ENCODE results near the gene FSTL5. TPM values are rescaled to one million over a fixed set of nuclear protein-coding genes. Genes with fewer than 3 reads are reported as not detected.

FSTL5 gene
- total and polyA plus RNA-seq, 2 experiments from 2014 or later = 0.06 to 0.49 TPM

- TF ChIP-seq REST (IDR thresholded peaks at IDR 0.05; ENCODE audit: unreplicated experiment) (no peak), ZNF331 (CRISPR knock-in tag; IDR thresholded peaks at IDR 0.05; ENCODE audit: low read depth) (no peak)
Measured at GRCh38 chr4:161585011-161585410, 578.8 kb downstream of the FSTL5 start (continued).

- Mint-ChIP-seq H3K27ac (no peak overlapping the region; the same call in 1 of the 2 replicates), H3K4me1 (peaks cover 19% of the 10 kb centered on the region), H3K27me3 (ENCODE audit: insufficient read depth, low read depth, poor library complexity) (no peaks in the 10 kb centered on the region), H3K4me3 (no peak overlapping the region), H3K9me3 (no peaks in the 10 kb centered on the region), H3K36me3 (ENCODE audit: low read depth) (no peaks in the 10 kb centered on the region)
- H3K4me2 ChIP-seq = no peak overlapping the region
- H3K27ac ChIP-seq (ENCODE audit: low read depth) = no peak overlapping the region
- H3K36me3 ChIP-seq (ENCODE audit: insufficient read depth) = no peaks in the 10 kb centered on the region
- peaks cover 6% of the 10 kb centered on the region; the same call in 1 of the 2 replicates for H3K4me1 ChIP-seq (ENCODE audit: insufficient read depth)
- no peak overlapping the region for H3K4me3 ChIP-seq
- ATAC-seq (no peak), DNase-seq (ENCODE audit: low spot score) (no peak)
- TF ChIP-seq CTCF (conservative IDR thresholded peaks at IDR 0.05; ENCODE audit: low read depth in 2 of 2) (no peak), EZH2 (IDR thresholded peaks at IDR 0.05; ENCODE audit: low read depth, unreplicated experiment) (no peak), ZNF114 (CRISPR knock-in tag; IDR thresholded peaks at IDR 0.05) (no peak), CREB1 (CRISPR knock-in tag; IDR thresholded peaks at IDR 0.05; ENCODE audit: low read depth) (no peak), ZNF462 (CRISPR knock-in tag; IDR thresholded peaks at IDR 0.05) (no peak)
- H3K27me3 ChIP-seq (ENCODE audit: insufficient read depth) = no peaks in the 10 kb centered on the region
- no peaks in the 10 kb centered on the region for H3F3A ChIP-seq (replicated peaks; ENCODE audit: low read depth)
- no peaks in the 10 kb centered on the region for H4K20me1 ChIP-seq (replicated peaks; ENCODE audit: insufficient read depth)
- no peaks in the 10 kb centered on the region for H3K79me2 ChIP-seq (replicated peaks; ENCODE audit: insufficient read depth)
- no peaks in the 10 kb centered on the region for H3K9me2 ChIP-seq (ENCODE audit: insufficient read depth)
- H2AFZ ChIP-seq = peak overlapping the region; percentile 60; the same call in 1 of the 2 replicates
Measured at GRCh38 chr4:161583549-161583948, 580.3 kb downstream of the FSTL5 start.
